GM18507 (cell line): ENCODE results near the gene SDF4.

Experiments
- DNase-seq: peaks from one replicate; pipeline ENCODE4 v3.0.0; 2011; ENCODE audit warnings: low read depth; ENCODE audit not compliant: insufficient read length; ENCODE audit errors: extremely low spot score
- FAIRE-seq: peaks from 2 replicates; lab custom pipeline; 2011; peaks lifted over from hg19 to GRCh38; lab: Jason Lieb, UNC

SDF4 gene

DNA sequence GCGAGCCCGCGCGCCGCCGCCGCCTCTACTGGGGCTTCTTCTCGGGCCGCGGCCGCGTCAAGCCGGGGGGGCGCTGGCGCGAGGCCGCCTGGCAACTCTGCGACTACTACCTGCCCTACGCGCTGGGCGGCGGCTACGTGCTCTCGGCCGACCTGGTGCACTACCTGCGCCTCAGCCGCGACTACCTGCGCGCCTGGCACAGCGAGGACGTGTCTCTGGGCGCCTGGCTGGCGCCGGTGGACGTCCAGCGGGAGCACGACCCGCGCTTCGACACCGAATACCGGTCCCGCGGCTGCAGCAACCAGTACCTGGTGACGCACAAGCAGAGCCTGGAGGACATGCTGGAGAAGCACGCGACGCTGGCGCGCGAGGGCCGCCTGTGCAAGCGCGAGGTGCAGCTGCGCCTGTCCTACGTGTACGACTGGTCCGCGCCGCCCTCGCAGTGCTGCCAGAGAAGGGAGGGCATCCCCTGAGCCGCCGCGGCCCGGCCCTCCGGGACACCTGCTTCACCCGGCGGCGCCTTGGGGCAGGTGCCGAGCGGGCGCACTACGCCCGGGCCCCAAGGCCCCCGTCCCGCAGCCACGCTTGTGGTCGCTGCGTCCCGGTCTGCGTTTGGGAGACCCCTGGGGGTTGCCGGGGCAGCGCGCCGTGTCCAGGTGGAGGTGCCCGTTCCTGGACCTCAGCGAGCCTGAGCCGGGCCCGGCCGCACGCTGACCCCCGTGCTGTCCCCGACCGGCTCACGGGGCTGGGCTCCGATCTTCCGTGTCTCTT lies 1.2 kb upstream of the SDF4 start:
- FAIRE-seq (no peak), DNase-seq (no peak)

DNA sequence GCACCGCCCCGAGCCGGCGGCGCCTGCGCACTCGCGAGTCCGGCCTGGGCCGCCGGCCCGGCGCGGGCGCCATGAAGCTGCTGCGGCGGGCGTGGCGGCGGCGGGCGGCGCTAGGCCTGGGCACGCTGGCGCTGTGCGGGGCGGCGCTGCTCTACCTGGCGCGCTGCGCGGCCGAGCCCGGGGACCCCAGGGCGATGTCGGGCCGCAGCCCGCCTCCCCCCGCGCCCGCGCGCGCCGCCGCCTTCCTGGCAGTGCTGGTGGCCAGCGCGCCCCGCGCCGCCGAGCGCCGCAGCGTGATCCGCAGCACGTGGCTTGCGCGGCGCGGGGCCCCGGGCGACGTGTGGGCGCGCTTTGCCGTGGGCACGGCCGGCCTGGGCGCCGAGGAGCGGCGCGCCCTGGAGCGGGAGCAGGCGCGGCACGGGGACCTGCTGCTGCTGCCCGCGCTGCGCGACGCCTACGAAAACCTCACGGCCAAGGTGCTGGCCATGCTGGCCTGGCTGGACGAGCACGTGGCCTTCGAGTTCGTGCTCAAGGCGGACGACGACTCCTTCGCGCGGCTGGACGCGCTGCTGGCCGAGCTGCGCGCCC lies 501 bp upstream of the SDF4 start, which contains the start of gene B3GALT6:
TSS of gene B3GALT6 (plus strand) at position 30 of the 588 bp plus-strand sequence. CDS start at position 72, 42 bp downstream.
- no peak for DNase-seq

DNA sequence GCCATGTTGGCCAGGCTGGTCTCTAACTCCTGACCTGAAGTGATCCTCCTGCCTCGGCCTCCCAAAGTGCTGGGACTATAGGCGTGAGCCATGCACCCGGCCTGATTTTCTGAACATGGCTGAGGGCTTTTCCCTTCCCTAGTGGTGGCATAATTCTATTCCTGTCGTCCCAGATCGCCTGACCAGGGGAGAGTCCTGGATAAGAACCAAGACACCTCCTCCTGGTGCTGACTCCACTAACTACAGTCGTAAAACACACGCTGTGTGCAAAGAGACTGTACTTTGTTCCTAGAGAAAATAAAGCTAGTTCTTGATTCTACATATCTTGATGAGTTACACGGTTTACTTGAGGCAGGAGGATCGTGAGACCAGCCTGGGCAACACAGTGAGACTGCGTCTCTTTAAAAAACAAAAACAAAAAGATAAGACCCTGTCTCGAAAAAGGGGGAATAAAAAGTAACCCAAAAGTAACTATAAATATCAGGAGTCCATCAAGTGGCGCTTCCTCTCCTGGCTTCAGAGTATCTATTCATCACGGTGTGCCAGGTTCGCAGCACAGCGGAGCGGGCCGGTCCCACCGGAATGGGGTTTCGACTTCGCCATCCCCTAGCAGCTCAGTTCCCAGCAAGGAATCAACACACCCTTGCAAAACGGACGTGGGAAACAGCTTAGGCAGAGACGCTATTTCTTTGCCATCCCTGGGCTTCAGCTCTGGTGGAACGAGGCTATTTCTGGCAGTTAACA lies 973 bp downstream of the SDF4 start:
- DNase-seq (no peak), FAIRE-seq (peak; percentile 54)

More for the DNA sequence above, 501 bp upstream of the SDF4 start, which contains the start of gene B3GALT6:
- FAIRE-seq: no peak

DNA sequence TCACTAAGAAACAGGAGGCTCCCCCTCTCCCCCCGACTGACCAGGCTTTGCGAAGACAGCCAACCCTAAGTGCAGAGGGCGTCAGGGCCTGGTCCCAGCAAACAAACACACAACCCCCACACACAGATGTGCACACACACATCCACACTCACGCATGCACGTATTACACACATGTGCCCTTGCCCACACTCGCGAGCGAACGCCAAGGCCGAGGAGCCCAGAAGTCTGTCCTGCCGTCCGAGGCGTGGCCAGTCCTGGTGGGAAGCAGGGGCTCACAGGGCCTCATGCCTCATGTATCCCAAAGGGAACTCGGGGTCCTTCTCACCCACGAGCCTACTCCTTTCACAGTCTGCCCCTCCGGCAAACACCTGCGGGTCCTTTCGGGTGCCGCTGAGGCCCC lies 2.0 kb downstream of the SDF4 start:
- no peak for DNase-seq
- no peak for FAIRE-seq

DNA sequence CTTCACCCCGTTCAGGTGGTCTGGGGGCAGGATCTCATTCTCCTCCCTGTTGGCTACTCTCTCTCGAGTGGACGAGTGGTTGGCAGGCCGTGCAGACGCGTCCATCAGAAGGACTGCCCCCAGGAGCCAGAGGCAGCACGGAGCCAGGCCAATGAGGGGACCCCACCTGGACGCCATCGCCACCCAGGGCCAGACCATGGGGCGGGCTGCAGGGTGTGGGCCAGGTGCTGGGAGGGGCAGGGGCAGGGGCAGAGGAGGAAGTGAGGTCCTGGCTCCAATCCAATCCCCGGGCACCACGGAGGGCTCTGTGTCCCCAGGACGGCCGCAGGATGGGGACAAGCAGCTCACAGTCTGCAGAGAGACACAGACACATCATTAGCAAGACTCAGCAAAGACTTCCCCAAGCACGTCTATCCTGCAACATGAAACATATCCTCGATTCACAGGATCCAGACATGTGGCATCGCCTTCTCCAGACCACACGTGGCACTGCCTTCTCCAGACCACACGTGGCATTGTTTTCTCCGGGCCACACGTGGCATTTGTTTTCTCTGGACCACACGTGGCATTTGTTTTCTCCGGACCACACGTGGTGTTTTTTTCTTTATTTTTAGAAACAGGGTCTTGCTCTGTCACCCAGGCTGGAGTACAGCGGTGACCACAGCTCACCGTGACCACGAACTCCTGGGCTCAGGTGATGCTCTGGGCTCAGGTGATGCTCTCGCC lies 3.0 kb downstream of the SDF4 start:
- DNase-seq (no peak), FAIRE-seq (no peak)

DNA sequence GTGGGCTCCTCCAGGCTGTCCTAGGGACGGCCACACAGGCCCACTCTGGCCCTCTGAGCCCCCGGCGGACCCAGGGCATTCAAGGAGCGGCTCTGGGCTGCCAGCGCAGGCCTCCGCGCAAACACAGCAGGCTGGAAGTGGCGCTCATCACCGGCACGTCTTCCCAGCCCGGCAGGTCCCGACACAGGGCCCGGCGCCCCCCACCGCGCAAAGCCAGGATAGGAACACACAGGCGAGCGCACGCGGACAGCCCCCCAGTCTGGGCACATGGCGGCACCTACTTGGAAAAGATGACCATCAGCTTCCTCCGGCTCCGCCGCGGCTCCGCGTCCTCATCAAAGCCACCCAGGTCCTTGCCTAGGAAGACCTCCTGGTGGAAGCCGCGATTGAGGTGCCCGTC lies 3.6 kb downstream of the SDF4 start:
- FAIRE-seq (no peak), DNase-seq (no peak)

DNA sequence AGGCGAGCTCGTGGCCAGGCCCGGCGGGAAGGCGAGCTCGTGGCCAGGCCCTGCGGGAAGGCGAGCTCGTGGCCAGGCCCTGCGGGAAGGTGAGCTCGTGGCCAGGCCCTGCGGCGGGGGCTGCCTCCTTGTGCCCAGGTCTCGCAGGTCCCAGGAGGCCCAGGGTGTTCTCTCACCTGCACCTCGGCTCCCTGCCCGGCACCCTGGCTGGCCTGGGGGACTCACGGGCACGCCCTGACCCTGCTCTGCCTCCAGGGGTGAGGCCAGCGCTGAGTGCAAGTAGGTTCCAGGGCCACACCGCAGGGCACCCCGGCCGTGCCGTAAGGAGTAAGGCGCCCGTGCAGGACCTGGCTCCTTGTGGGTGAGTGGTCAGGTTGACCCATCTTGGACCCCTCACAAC lies 4.4 kb downstream of the SDF4 start:
- FAIRE-seq (no peak), DNase-seq (no peak)

DNA sequence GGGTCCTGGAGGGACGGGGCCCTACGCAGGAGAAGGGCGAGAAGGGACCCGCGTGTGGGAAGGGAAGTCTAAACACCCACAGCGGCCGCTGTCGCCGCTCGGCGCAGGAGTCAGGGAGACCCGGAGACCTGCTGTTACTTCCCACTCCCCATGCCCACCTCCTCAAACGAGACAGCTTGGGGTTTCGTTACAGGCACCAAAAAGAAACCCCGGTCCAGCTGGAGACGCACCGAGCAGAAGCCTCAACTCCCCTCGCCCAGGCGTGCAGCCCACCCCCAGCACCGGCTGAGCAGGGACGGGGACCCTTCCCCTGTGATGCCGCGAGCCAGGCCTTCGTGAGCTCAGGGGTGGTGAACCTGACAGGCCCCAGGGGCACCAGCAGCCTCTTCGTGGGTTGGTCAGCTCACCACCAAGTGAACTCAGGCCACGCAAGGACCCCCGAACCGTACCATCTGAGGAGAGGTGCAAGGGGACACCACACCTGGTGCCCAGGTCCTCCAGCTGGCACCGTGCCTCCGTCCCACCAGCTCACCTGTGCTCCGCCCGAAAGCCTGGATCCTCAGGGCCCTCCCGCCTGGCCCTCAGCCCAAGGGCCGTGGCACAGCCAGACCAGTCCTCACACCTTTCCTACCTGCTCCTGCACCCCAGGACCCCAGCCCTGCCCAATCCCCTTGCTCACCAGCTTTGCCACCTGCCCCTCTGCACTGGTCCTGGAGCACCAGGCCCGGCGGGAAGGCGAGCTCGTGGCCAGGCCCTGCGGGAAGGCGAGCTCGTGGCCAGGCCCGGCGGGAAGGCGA lies 5.0 kb downstream of the SDF4 start:
- DNase-seq: no peak
- FAIRE-seq: no peak

DNA sequence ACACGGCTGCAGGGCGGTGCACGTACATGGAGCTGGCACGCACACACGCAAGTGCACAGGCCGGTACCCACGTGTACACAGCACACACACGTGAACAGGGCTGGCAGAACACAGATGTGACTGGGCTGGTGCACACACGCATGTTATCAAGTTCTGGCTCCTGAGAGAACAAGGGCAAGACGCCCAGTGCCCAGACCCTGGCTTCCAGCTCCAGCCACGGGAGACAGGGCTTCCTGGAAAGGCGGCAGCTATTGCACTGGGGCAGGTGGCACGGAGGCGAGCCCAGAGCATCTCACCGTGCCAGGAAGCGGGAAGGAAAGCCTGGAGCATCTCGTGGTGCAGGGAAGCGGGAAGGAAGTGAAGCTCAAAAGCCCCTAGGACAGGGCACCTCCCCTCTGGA lies 5.9 kb downstream of the SDF4 start:
- no peak for DNase-seq
- FAIRE-seq: no peak

DNA sequence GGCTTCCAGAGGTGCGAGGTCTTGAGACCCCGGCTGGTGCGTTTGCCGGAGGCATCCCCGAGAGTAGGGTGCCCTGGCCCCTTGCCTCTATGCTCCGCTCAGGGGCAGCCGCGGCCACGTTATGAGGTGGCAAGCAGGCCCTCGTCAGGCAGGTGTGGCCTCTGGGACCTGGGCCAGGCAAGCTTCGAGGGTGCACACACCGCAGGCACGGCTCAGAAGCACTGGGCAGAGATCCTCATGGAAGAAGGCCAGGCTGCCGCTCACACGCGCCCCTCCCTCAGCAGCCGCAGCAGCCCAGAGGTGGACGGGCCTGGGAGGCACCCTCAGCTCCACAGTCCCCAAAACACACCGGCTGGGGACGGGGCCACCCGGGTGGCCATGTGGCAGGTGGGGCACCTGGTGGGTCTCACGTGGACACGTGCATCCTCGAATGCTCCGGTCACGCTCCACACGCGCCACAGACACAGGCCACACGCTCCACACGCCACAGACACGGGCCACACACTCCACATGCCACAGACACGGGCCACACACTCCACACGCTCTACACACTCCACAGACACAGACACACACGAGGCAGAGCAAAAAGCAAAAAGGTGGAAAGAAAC lies 6.5 kb downstream of the SDF4 start:
- FAIRE-seq: no peak
- no peak for DNase-seq

DNA sequence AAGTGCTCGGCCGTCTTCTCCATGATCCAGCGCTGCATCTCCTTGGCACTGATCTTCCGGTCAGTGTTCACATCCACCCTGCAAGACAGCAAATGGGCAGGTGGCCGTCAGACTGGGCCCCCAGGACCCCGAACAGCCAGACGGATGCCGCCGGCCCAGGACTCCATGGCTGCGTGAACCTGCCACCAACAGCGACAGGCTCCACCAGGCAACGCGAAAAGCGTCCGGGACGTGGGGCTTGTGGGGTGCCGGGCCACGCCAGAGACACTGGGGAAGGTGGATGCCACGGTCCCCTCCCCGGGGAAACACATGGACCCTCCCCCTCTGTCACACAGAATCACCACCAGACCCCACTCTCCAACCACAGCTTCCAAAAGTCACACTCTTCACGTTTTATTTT lies 7.9 kb downstream of the SDF4 start:
- FAIRE-seq (no peak), DNase-seq (no peak)

DNA sequence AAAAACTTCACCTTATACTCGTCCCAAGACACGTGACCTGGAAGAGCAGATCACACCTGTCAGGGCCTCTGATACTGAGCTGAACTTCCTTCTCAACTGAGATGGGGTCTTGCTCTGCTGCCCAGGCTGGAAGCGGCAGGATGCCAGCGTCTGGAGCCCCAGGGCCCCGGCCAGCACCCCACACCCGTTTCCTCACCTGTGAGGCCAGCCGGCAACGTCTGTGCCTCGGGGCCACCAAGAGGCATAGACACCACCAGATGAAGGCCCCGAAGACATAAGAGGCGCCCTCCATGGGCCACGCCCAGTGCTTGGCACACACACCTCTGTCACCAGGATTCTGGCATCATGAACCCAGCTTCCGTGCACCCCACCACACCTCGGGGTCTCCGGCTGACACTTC lies 8.5 kb downstream of the SDF4 start:
- DNase-seq (no peak), FAIRE-seq (no peak)

DNA sequence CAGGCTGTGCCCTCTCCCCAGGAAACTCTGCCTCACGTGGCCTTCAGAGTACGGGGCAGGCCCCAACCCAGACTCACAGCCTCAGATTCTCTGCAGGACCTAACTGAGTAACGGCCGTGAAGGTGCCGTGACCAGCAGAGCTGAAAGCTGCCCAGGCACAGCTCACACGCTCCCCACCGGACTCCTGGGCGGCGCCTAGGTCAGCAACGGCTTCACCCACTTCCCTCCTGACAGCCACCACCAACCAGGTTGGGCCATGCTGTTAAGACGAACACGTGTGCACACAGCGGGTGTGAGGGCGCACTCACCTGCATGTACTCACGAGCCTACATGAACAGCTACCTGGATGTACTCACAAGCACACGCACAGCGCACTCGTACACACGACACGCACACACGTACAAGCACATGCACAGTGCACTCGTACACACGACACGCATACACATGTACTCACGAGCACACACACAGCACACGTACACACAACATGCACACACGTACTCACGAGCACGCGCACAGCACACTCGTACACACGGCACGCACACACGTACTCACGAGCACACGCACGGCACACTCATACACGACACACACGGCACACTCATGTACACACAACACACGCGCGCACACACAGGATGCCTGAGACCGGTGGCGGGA lies 9.1 kb downstream of the SDF4 start:
- no peak for DNase-seq
- no peak for FAIRE-seq

DNA sequence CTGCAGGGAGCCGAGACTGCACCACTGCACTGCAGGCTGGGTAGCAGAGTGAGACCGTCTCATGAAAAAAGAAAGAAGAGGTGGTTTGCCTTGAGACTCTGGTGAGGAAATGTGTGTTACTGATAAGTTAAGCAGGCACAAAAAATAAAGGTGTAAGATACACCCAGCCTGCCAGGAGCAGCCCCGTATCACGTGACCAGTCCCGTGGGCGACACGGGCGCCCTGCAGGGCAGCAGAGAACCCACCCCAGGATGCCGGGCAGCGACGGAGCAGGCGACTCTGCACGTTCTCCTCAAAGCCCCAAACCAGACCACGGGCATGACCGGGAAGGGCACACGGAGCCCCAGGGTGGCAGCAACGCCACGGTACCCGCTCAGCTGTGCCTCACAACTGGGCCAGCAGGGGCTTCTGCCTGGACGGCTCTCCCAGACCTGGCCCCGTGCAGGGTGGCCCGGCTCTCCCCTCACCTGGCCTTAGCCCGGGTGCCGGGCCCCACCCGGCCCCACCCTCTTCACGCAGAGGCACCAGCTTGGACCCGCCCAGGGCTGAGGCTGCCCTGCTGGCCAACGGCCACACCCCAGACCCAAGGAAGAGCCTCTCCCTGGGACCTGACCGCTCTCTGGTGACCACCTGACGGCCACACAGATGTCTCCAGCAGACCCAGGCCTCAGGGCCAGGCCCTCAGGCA lies 9.8 kb downstream of the SDF4 start:
- FAIRE-seq: no peak
- DNase-seq: no peak

DNA sequence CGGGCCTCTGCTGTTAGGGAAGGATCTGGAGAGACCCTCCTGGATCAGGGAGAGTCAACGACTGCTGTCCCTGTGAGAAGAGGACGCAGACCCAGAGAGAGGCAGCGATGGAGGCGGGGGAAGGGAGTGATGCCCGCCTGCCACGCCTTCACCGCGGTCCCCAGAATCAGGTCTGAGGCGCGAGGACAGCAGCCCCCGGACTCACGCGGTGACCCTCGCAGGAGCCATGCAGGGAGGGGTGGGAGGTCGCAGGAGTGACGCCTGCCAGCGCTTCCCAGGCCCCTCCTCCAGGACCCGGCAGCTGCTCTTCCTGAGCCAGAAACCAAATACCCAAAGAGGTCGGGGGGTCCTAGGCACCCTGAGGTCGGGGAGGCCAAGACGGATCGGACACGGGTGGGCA lies 11.6 kb downstream of the SDF4 start:
- no peak for FAIRE-seq
- no peak for DNase-seq

DNA sequence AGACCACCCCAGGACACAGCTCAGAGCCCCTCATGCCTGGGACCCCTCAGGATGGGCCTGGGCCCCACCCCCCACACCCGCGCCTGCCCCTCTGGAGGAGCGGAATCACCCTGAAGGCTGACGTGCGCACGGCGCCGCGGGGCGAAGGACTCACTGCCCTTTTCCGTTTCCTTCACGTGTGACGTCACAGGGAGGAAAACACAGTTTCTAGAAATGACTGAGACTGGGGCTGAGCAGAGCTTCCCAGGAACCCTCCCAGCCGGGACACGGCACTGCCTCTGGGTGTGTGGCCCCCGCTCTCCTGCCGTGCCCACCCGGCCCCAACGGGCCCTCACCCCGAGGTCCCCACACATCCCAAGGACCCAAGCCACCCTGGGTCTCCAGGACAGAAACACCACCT lies 12.5 kb downstream of the SDF4 start:
- DNase-seq: no peak

DNA sequence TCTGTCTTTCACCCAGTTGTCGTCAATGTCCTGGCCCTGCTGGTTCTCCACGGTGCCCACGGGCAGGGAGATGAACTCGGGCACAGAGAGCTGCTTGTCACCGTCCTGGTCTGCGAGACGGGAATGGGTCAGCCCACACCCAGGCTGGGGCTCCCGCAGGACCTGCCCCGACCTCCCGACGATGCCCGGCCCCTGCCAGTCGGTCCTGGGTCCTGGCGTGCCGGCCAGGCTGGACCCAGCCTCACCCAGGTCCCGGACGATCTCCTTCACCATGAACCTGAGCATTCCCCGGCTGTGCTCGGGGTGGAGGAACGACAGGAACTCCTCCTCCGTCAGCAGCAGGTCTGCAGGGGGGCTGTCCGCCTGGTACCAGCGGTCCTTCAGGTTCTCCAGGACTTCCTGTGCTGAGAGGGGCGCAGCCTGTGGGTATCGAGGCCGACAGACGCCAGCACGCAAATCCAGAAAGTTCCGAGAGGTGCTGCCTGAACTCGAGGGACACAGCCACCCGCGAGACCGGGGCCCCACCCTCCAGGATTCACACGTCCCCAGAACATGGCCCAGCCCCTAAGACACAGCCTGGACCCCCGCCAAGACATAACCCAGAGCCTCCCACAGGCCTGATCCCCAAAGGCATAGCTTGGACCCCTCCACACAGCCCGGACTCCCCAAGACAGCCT lies 13.1 kb downstream of the SDF4 start:
- DNase-seq (no peak), FAIRE-seq (no peak)

More for the DNA sequence above, 12.5 kb downstream of the SDF4 start:
- FAIRE-seq: no peak
